A549 (cell line): ENCODE data around the gene PIBF1. TPM values are rescaled to one million over a fixed set of nuclear protein-coding genes. Genes with fewer than 3 reads are reported as not detected.

Experiments
- ATAC-seq, 2 experiments: fragments of 200-7000 bp in 1 of 2; fragments of >200 bp in 1 of 2; cut with Nextera tagmentation in 1 of 2; cut with Tn5 transposase in 1 of 2; 3 replicates each; pipeline versions ENCODE4 v1.8.0 to v1.9.1; 2018 to 2020; ENCODE audit warnings: mild to moderate bottlenecking in 1 of 2, moderate library complexity in 1 of 2
- CTCF ChIA-PET: fragments of 300-600 bp; sonication (Branson Sonifier 250); formaldehyde crosslinking; extraction: SDS; loops from one replicate; lab custom pipeline; 2021; ENCODE audit warnings: antibody characterized with exemption, inconsistent platforms; lab: Yijun Ruan, JAX
- POLR2A ChIA-PET: fragments of 350-600 bp; formaldehyde crosslinking; extraction: SDS; loops from one replicate; lab custom pipeline; 2021; ENCODE audit warnings: antibody characterized with exemption, inconsistent platforms; lab: Yijun Ruan, JAX
- DNase-seq, 2 experiments: peaks; one replicate each; pipeline versions ENCODE4 v3.0.0 to v3.0.0-alpha.2; 2011 to 2016; ENCODE audit warnings: low read depth in 1 of 2, low spot score in 1 of 2
- FAIRE-seq: peaks from 2 replicates; lab custom pipeline; 2011; peaks lifted over from hg19 to GRCh38; lab: Jason Lieb, UNC
- H3K27ac ChIP-seq, 2 experiments: fragments of >200 bp; sonication (Bioruptor Twin); formaldehyde crosslinking; 3 replicates each; pipeline ENCODE4 v1.5.1; 2016 to 2017
- H3K4me1 ChIP-seq: fragments of >200 bp; sonication (Bioruptor Twin); formaldehyde crosslinking; 3 replicates; pipeline ENCODE4 v1.6.1; 2016
- H3K4me2 ChIP-seq: fragments of >200 bp; sonication (Bioruptor Twin); formaldehyde crosslinking; 3 replicates; pipeline ENCODE4 v1.6.1; 2016
- H3K4me3 ChIP-seq: fragments of >200 bp; sonication (Bioruptor Twin); formaldehyde crosslinking; 3 replicates; pipeline ENCODE4 v1.5.1; 2016
- H3K9me3 ChIP-seq: fragments of >200 bp; sonication (Bioruptor Twin); formaldehyde crosslinking; 3 replicates; pipeline ENCODE4 v1.6.1; 2016
- BCL3 ChIP-seq: fragments of >200 bp; sonication (Bioruptor Twin); formaldehyde crosslinking; IDR thresholded peaks from 3 replicates; pipeline ENCODE4 v1.6.1; 2016
- BHLHE40 ChIP-seq: IDR thresholded peaks from 2 replicates; pipeline ENCODE4 v1.6.1; 2012; ENCODE audit warnings: low read depth, low read length, inconsistent platforms
- CEBPB ChIP-seq, 2 experiments: fragments of >200 bp in 1 of 2; sonication (Bioruptor Twin) in 1 of 2; formaldehyde crosslinking in 1 of 2; IDR thresholded peaks; 2 replicates each; pipeline ENCODE4 v1.6.1; 2012 to 2016
- CHD2 ChIP-seq: fragments of 150-350 bp; IDR thresholded peaks from 2 replicates; pipeline ENCODE4 v1.6.1; 2014; ENCODE audit warnings: low read length; ENCODE audit not compliant: partially characterized antibody
- CHD4 ChIP-seq: fragments of 200-600 bp; sonication (generic); IDR thresholded peaks from 2 replicates; pipeline ENCODE4 v1.6.1; 2016; ENCODE audit warnings: antibody characterized with exemption, mild to moderate bottlenecking, borderline replicate concordance
- CTCF ChIP-seq: fragments of >200 bp; sonication (Bioruptor Twin); formaldehyde crosslinking; IDR thresholded peaks from 3 replicates; pipeline ENCODE4 v1.5.1; 2016
- EP300 ChIP-seq, 2 experiments: fragments of >200 bp; sonication (Bioruptor Twin); formaldehyde crosslinking; IDR thresholded peaks; 2 replicates in 1 of 2; 3 replicates in 1 of 2; pipeline ENCODE4 v1.6.1; 2016 to 2017
- FOSB ChIP-seq: fragments of 250-450 bp; sonication (Bioruptor Pico); IDR thresholded peaks from 2 replicates; pipeline ENCODE4 v1.5.0; 2020; ENCODE audit warnings: mild to moderate bottlenecking, moderate library complexity
- GATA3 ChIP-seq: IDR thresholded peaks from 2 replicates; pipeline ENCODE4 v1.6.1; 2012; ENCODE audit warnings: borderline replicate concordance
- HEYL ChIP-seq: fragments of 250-450 bp; sonication (Bioruptor Pico); IDR thresholded peaks from 2 replicates; pipeline ENCODE4 v1.8.0; 2021; ENCODE audit warnings: mild to moderate bottlenecking, moderate library complexity
- HOXA7 ChIP-seq: fragments of 250-450 bp; sonication (Bioruptor Pico); IDR thresholded peaks from 2 replicates; pipeline ENCODE4 v1.5.0; 2020; ENCODE audit warnings: mild to moderate bottlenecking, moderate library complexity
- JUN ChIP-seq, 2 experiments: fragments of >200 bp; sonication (Bioruptor Twin); formaldehyde crosslinking; IDR thresholded peaks; 2 replicates in 1 of 2; 3 replicates in 1 of 2; pipeline ENCODE4 v1.6.1; 2016 to 2017
- JUNB ChIP-seq: fragments of >200 bp; sonication (Bioruptor Twin); formaldehyde crosslinking; IDR thresholded peaks from 2 replicates; pipeline ENCODE4 v1.6.1; 2016
- MAFK ChIP-seq: fragments of 450-650 bp; IDR thresholded peaks from 2 replicates; pipeline ENCODE4 v1.6.1; 2014; ENCODE audit not compliant: partially characterized antibody
- NFE2L2 ChIP-seq: fragments of 150-350 bp; conservative IDR thresholded peaks from 2 replicates; pipeline ENCODE4 v1.6.1; 2014; ENCODE audit warnings: low read length
- NR3C1 ChIP-seq: fragments of >200 bp; sonication (Bioruptor Twin); formaldehyde crosslinking; IDR thresholded peaks from 3 replicates; pipeline ENCODE4 v1.6.1; 2017
- PBX3 ChIP-seq: IDR thresholded peaks from 2 replicates; pipeline ENCODE4 v1.6.1; 2012
- POLR2AphosphoS2 ChIP-seq: conservative IDR thresholded peaks from 2 replicates; pipeline ENCODE4 v1.6.1; 2012; ENCODE audit warnings: low read length, improper control_type of control experiment, inconsistent platforms
- RAD21 ChIP-seq, 2 experiments: fragments of >200 bp in 1 of 2; sonication (Bioruptor Twin) in 1 of 2; formaldehyde crosslinking in 1 of 2; IDR thresholded peaks in 1 of 2; conservative IDR thresholded peaks in 1 of 2; 2 replicates in 1 of 2; 3 replicates in 1 of 2; pipeline ENCODE4 v1.6.1; 2012 to 2018; ENCODE audit warnings: inconsistent platforms in 1 of 2
- REST ChIP-seq: fragments of 200-600 bp; sonication (generic); IDR thresholded peaks from 2 replicates; pipeline ENCODE4 v1.6.1; 2016; ENCODE audit warnings: antibody characterized with exemption, mild to moderate bottlenecking, moderate library complexity
- ZFP36 ChIP-seq: fragments of 450-650 bp; IDR thresholded peaks from 2 replicates; pipeline ENCODE4 v1.6.1; 2014; ENCODE audit warnings: borderline replicate concordance; ENCODE audit not compliant: partially characterized antibody
- WGBS: methylation state at CpG from one replicate; pipeline ENCODE4 v1.1.6; 2017; ENCODE audit errors: missing lambda C conversion rate; 5-methylcytosine and 5-hydroxymethylcytosine counted together
- polyA plus RNA-seq, 4 experiments: library from polyadenylated mRNA; depleted of rRNA in 3 of 4; stranded (reverse); fragments of >200 nt; fragmentation: RNase III in 1 of 4; extraction: RNeasy Plus Mini Kit Qiagen cat#74134 plus additional on column Dnase treatment in 1 of 4; gene quantifications; 2 replicates in 3 of 4; 3 replicates in 1 of 4; pipeline ENCODE4 v1.2.3, GENCODE V29; 2011 to 2017

The PIBF1 gene
- polyA plus RNA-seq, 2 of the 4 experiments (the other 2 are of a cell fraction) = 5.0 to 10.6 TPM

GRCh38 chr13:73039201-73040108 is 257.5 kb downstream of the PIBF1 start:
- H3K27ac ChIP-seq = peak overlapping the region; percentile 77 to 93
- TF ChIP-seq FOSB (CRISPR knock-in tag) (no peak), CEBPB (IDR thresholded peaks at IDR 0.05) (0 out of 4 replicates have a peak, but pooled peaks of 1 of the 2 experiments have one; percentile 19)
- 63% methylated on average over 2 of the region's 2 CpGs for WGBS

GRCh38 chr13:73040484-73040883 is 258.6 kb downstream of the PIBF1 start:
- ChIA-PET POLR2A (interaction anchor here (1.3 to 2.3 kb wide), 3 partner anchors 15 to 18 kb away, joined by 5 to 14 read pairs (median 9); partner anchors contain the start of gene KLF5), CTCF (interaction anchor here (1.1 kb wide), 1 partner anchor 16 kb away, joined by 4 read pairs; no protein-coding TSS in a partner anchor)
- 0% methylated on average over 3 of the region's 3 CpGs for WGBS
- FAIRE-seq = no peak
- Histone ChIP-seq H3K27ac (peak overlapping the region; percentile 77 to 93), H3K4me1 (peaks cover 37% of the 10 kb centered on the region), H3K4me2 (peak overlapping the region; percentile 77), H3K9me3 (no peaks in the 10 kb centered on the region), H3K4me3 (peak overlapping the region; percentile 16; the same call in 1 of the 3 replicates)
- no peak for TF ChIP-seq REST
- TF ChIP-seq EP300 (IDR thresholded peaks at IDR 0.05) = peak in 1 of 2 experiments; percentile 39; a peak in 1 of 5 replicates
- TF ChIP-seq BHLHE40 = no peak
- peak; percentile 80 for TF ChIP-seq MAFK
- peak; percentile 87 to 89; a peak in 3 of 4 replicates for TF ChIP-seq CEBPB (IDR thresholded peaks at IDR 0.05)
- TF ChIP-seq JUN (IDR thresholded peaks at IDR 0.05) = 0 out of 5 replicates have a peak, but pooled peaks of 1 of the 2 experiments have one; percentile 8
- peak; percentile 4; the same call in 1 of the 2 replicates for TF ChIP-seq GATA3
- TF ChIP-seq CHD2 = no peak
- TF ChIP-seq NFE2L2 = no peak
- TF ChIP-seq JUNB = 0 out of 2 replicates have a peak, but pooled peaks have one; percentile 9
- DNase-seq = peak; percentile 40 to 88
- ATAC-seq = peak; percentile 84 to 89

More at GRCh38 chr13:73039201-73040108, 257.5 kb downstream of the PIBF1 start:
- Histone ChIP-seq H3K9me3 (no peaks in the 10 kb centered on the region), H3K4me1 (peaks cover 38% of the 10 kb centered on the region), H3K4me3 (no peak overlapping the region; the same call in 2 of the 3 replicates), H3K4me2 (peak overlapping the region; percentile 77)
- ChIA-PET CTCF (interaction anchor here (0.7 to 1.0 kb wide), 3 partner anchors 10 to 92 kb away, joined by 3 read pairs; no protein-coding TSS in a partner anchor), POLR2A (interaction anchor here (2.3 kb wide), 1 partner anchor 19 kb away, joined by 14 read pairs; the partner anchor contains the start of gene KLF5)
- ATAC-seq (0 out of 6 replicates have a peak, but pooled peaks of 1 of the 2 experiments have one; percentile 17), DNase-seq (no peak), FAIRE-seq (no peak)

GRCh38 chr13:73040968-73041596 is 259.1 kb downstream of the PIBF1 start:
- Histone ChIP-seq H3K9me3 (no peaks in the 10 kb centered on the region), H3K27ac (peak overlapping the region; percentile 77 to 93), H3K4me2 (peak overlapping the region; percentile 77), H3K4me1 (peaks cover 37% of the 10 kb centered on the region), H3K4me3 (peak overlapping the region; percentile 16; the same call in 1 of the 3 replicates)
- ChIA-PET POLR2A (interaction anchor here (0.6 to 2.3 kb wide), 6 partner anchors 15 to 199 kb away, joined by 3 to 14 read pairs (median 6); partner anchors contain the start of gene KLF5), CTCF (interaction anchor here (1.1 kb wide), 1 partner anchor 16 kb away, joined by 4 read pairs; no protein-coding TSS in a partner anchor)
- ATAC-seq = peak; percentile 85 to 86
- DNase-seq = peak in 1 of 2 experiments; percentile 86
- FAIRE-seq = no peak
- 2% methylated on average over 7 of the region's 7 CpGs for WGBS
- peak; percentile 27 to 43; a peak in 1 of 5 replicates for TF ChIP-seq EP300 (IDR thresholded peaks at IDR 0.05)
- 0 out of 5 replicates have a peak, but pooled peaks of 1 of the 2 experiments have one; percentile 3 for TF ChIP-seq RAD21 (conservative IDR thresholded peaks at IDR 0.05 in 1 of 2, IDR thresholded peaks at IDR 0.05 in 1 of 2)
- TF ChIP-seq CHD4 = no peak
- TF ChIP-seq HOXA7 (CRISPR knock-in tag) = no peak
- no peak for TF ChIP-seq CTCF
- peak; percentile 13; the same call in 1 of the 2 replicates for TF ChIP-seq JUNB
- no peak for TF ChIP-seq ZFP36
- TF ChIP-seq BCL3 = peak; percentile 58; the same call in 2 of the 3 replicates
- no peak for TF ChIP-seq NR3C1
- TF ChIP-seq POLR2AphosphoS2 = no peak
- TF ChIP-seq PBX3 = no peak
- no peak for TF ChIP-seq HEYL (CRISPR knock-in tag)
